Ovary (tissue), 9 donors: ENCODE measurements around the gene SBK3. TPM values are rescaled to one million over a fixed set of nuclear protein-coding genes. Genes with fewer than 3 reads are reported as not detected.

Source experiments
- DNase-seq, 5 donors: peaks; one replicate each; pipeline ENCODE4 v3.0.0-alpha.2; 2019 to 2020
- H3K27ac ChIP-seq, 2 donors: fragments of 200-600 bp; one replicate each; pipeline versions ENCODE4 v1.5.1 to v1.8.0; 2019 to 2022
- H3K27me3 ChIP-seq: fragments of 200-600 bp; one replicate; pipeline ENCODE4 v1.8.0; 2022
- H3K36me3 ChIP-seq: fragments of 200-600 bp; sonication (generic); one replicate; pipeline ENCODE4 v1.5.1; 2019
- H3K4me1 ChIP-seq: one replicate; pipeline ENCODE4 v1.8.1; 2013; ENCODE audit warnings: mild to moderate bottlenecking, moderate library complexity; ENCODE audit not compliant: insufficient read depth
- H3K4me3 ChIP-seq: fragments of 200-600 bp; sonication (generic); one replicate; pipeline ENCODE4 v1.5.1; 2017
- H3K9me3 ChIP-seq, 2 donors: fragments of 200-600 bp in 1 of 2; sonication (generic) in 1 of 2; one replicate each; pipeline versions ENCODE4 v1.5.1 to v1.8.1; 2013 to 2019; ENCODE audit warnings: mild to moderate bottlenecking in 1 of 2, moderate library complexity in 1 of 2
- CTCF ChIP-seq, 3 donors: fragments of 450-650 bp in 2 of 3; fragments of 200-600 bp in 1 of 3; IDR thresholded peaks; one replicate each; pipeline versions ENCODE4 v1.5.1 to v1.8.0; 2016 to 2022; ENCODE audit warnings: antibody characterized with exemption in 3 of 3, mild to moderate bottlenecking in 1 of 3
- EP300 ChIP-seq: sonication (generic); formaldehyde crosslinking; IDR thresholded peaks from one replicate; pipeline ENCODE4 v1.6.1; 2017; ENCODE audit warnings: antibody characterized with exemption
- POLR2A ChIP-seq: fragments of 450-650 bp; IDR thresholded peaks from one replicate; pipeline ENCODE4 v1.6.1; 2017; ENCODE audit warnings: antibody characterized with exemption, mild to moderate bottlenecking, moderate library complexity
- WGBS, 3 donors: extraction: QIAGEN DNeasy Blood & Tissue Kit in 1 of 3; methylation state at CpG; one replicate each; pipeline versions ENCODE4 v1.1.5 to v1.1.7; 2013 to 2017; 5-methylcytosine and 5-hydroxymethylcytosine counted together
- intact Hi-C, 4 donors: fragments of 100-400 bp; cut with DNase I; formaldehyde crosslinking; loops; one replicate each; pipeline versions ENCODE4 v1.11.0 to v1.15.1; 2022 to 2023
- polyA plus RNA-seq, 2 donors: library from polyadenylated mRNA; stranded (reverse); fragments of 200-250 nt in 1 of 2; fragments of 350-450 nt in 1 of 2; fragmentation: Illumina TruSeq in 1 of 2; extraction: RNeasy Lipid Tissue Mini Kit (QIAGEN cat#74804) in 1 of 2; gene quantifications; one replicate each; pipeline ENCODE4 v1.2.3, GENCODE V29; 2013 to 2014
- total RNA-seq, 7 donors: library from RNA; depleted of rRNA in 2 of 7; stranded (reverse); fragments of >200 nt in 2 of 7; fragmentation: NEBNext Ultra II Directional in 3 of 7; extraction: Animal tissue kit (Norgen Biotek cat#: 25700) in 3 of 7; gene quantifications; one replicate each; pipeline versions ENCODE4 v1.1.0 to v1.2.4, GENCODE V29; 2016 to 2023
- donor health status: DM: no; HTN: no; CAD: no; lungs with moderate emphysema.
- donor health status: DM: no; HTN: no; CAD: no.
- donor health status: Bipolar disorder and iron deficiency.
- donor health status: DM: yes; HTN: yes; CAD: no.
- donor health status: DM: no; HTN: no; CAD: no.
- donor health status: DM: yes; HTN: yes; CAD: no.

SBK3 gene
- total and polyA plus RNA-seq, 9 donors, result 0.17 to 0.34 (median 0.26) TPM; not detected in 5

DNA sequence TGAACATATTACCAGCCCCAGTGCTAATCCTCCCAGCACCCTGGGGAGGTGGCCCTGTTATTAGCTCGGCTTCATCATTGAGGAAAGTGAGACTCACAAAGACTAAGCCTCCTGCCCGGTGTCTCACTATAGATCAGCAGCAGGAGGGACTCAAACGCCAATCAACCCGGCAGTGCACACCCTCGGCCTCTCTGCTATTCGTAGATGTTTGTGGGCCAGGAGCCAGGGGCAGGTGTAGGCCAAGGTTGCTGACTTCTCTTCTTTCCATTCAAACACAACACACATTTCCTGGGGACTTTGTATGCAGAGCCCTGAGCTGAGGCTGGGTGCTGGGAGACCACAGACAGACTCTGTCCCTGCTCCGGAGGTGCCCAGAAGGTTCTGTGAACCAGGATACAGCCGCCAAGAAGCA lies 9.4 kb upstream of the SBK3 start:
- H3K27me3 ChIP-seq, result no peaks in the 10 kb centered on the region
- intact Hi-C loops, result no loop called here
- no peaks in the 10 kb centered on the region for H3K4me1 ChIP-seq
- no peak overlapping the region for H3K27ac ChIP-seq
- DNase-seq, result no peak
- TF ChIP-seq EP300 (no peak), CTCF (IDR thresholded peaks at IDR 0.05) (no peak), POLR2A (no peak)
- H3K36me3 ChIP-seq, result no peaks in the 10 kb centered on the region
- H3K9me3 ChIP-seq, result no peaks in the 10 kb centered on the region
- WGBS, 3 donors, result 75 to 81% (median 76%) methylated on average over 8 of the region's 8 CpGs
- H3K4me3 ChIP-seq, result no peak overlapping the region

- WGBS, 3 donors, result 88 to 93% (median 90%) methylated on average over 9 of the region's 9 CpGs
- intact Hi-C loops, result no loop called here
- no peak for DNase-seq
Measured at GRCh38 chr19:55554302-55554701, 9.0 kb upstream of the SBK3 start.

DNA sequence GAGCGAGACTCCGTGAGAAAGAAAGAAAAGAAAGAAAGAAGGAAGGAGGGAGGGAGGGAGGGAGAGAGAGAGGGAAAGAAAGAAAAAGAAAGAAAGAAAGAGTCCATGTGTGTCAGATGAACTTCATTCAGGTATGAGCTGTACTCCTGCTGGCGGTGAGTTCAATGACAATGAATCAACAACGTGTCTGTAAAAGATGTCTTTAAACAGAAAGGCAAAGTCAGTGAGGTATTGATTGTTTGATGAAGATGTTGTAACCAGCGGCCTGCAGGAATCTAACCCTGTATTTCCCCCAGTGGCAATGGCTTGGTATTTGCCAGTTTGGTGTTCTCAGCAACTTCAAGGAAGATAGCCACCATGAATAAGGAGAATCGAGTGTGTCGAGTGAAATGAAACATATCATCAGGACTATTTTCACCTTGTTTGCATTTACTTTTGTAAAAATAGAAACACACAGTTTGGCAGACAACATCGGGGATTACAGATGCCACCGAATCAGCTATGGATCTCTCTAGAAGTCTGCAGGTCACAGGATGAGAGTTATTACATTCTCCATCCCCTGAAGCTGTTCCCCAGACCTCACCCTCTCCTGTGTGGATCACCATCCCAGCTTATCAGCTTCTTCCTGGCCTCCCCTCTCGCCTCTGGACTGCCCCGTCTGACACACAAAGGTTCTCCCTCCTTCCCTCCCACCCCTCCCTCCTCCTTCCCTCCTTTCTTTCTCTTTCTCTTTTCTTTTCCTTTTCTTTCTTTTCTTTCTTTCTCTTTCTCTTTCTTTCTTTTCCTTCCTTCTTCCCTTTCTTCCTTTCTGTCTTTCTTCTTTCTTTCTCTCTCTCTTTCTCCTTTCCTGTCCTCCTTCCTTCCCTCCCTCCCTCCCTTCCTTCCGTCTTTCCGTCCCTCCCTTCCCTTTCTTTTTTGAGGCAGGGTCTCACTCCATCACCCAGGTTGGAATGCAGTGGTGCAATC lies 8.2 kb upstream of the SBK3 start:
- 34 to 40% (median 36%) methylated on average over 13 of the region's 13 CpGs for WGBS, 3 donors
- TF ChIP-seq POLR2A (no peak), EP300 (no peak), CTCF (IDR thresholded peaks at IDR 0.05) (no peak)
- H3K36me3 ChIP-seq, result no peaks in the 10 kb centered on the region
- H3K27me3 ChIP-seq, result no peaks in the 10 kb centered on the region
- no peak overlapping the region for H3K4me3 ChIP-seq
- no peaks in the 10 kb centered on the region for H3K9me3 ChIP-seq
- intact Hi-C loops, result no loop called here
- DNase-seq, result no peak
- no peak overlapping the region for H3K27ac ChIP-seq
- H3K4me1 ChIP-seq, result no peaks in the 10 kb centered on the region

More at GRCh38 chr19:55554302-55554701, 9.0 kb upstream of the SBK3 start:
- Histone ChIP-seq H3K27ac (no peak overlapping the region), H3K27me3 (no peaks in the 10 kb centered on the region), H3K9me3 (no peaks in the 10 kb centered on the region), H3K36me3 (no peaks in the 10 kb centered on the region), H3K4me1 (no peaks in the 10 kb centered on the region), H3K4me3 (no peak overlapping the region)
- TF ChIP-seq POLR2A (no peak), EP300 (no peak), CTCF (IDR thresholded peaks at IDR 0.05) (no peak)

- intact Hi-C loops, result no loop called here
- Histone ChIP-seq H3K27me3 (no peaks in the 10 kb centered on the region), H3K36me3 (no peaks in the 10 kb centered on the region), H3K4me1 (no peaks in the 10 kb centered on the region), H3K9me3 (no peaks in the 10 kb centered on the region), H3K27ac (no peak overlapping the region), H3K4me3 (no peak overlapping the region)
- DNase-seq, result peak in 1 of 5 donors; percentile 56
- WGBS, 3 donors, result 8 to 18% (median 8%) methylated on average over 13 of the region's 13 CpGs
- TF ChIP-seq EP300 (no peak), POLR2A (no peak), CTCF (IDR thresholded peaks at IDR 0.05) (no peak)
Measured at GRCh38 chr19:55552620-55553019, 7.3 kb upstream of the SBK3 start.
